Measurements from ENCODE around the gene ZAR1L. TPM values are rescaled to one million over a fixed set of nuclear protein-coding genes. Genes with fewer than 3 reads are reported as not detected.

ZAR1L gene
- total RNA-seq, 1 experiment from 2014 or later, result not detected

GRCh38 chr13:32299893-32300292 is 15.3 kb downstream of the ZAR1L start:
- ATAC-seq (no peak), DNase-seq (no peak)
- no peak overlapping the region for H3K4me2 ChIP-seq (ENCODE audit: low read length)
- intact Hi-C loops (cut with micrococcal nuclease), result no loop called here
- H3K27ac ChIP-seq (ENCODE audit: low read length), result no peak overlapping the region
- no peaks in the 10 kb centered on the region for H3K9me2 ChIP-seq (replicated peaks; ENCODE audit: low read length)
- H3K27me3 ChIP-seq (ENCODE audit: low read length), result peaks cover 50% of the 10 kb centered on the region
- no peaks in the 10 kb centered on the region for H4K20me1 ChIP-seq (ENCODE audit: low read length)
- H3K79me2 ChIP-seq (ENCODE audit: low read length), result no peaks in the 10 kb centered on the region
- no peaks in the 10 kb centered on the region for H3K9me3 ChIP-seq (ENCODE audit: low read length)
- no peak overlapping the region for H3K4me3 ChIP-seq (ENCODE audit: low read length)
- POLR2A ChIA-PET (ENCODE audit: unreplicated experiment), result no interaction called here
- no peaks in the 10 kb centered on the region for H3K36me3 ChIP-seq (ENCODE audit: low read depth, low read length)
- CTCF ChIA-PET, result no interaction called here
- no peak overlapping the region for H3K9ac ChIP-seq (ENCODE audit: low read length)
- H2AFZ ChIP-seq (ENCODE audit: low read length), result no peak overlapping the region
- no TSS peak for BruUV-seq (replicated peaks)
- H3F3A ChIP-seq (ENCODE audit: low read length, unreplicated experiment), result no peaks in the 10 kb centered on the region
- H3K4me1 ChIP-seq (ENCODE audit: insufficient read depth, low read length), result no peaks in the 10 kb centered on the region
- TF ChIP-seq CTCF (conservative IDR thresholded peaks at IDR 0.05; ENCODE audit: low read depth, low read length) (no peak), EZH2 (IDR thresholded peaks at IDR 0.05; ENCODE audit: low read length, unreplicated experiment) (no peak), EZH2phosphoT487 (IDR thresholded peaks at IDR 0.05; ENCODE audit: borderline replicate concordance, low read length) (no peak)

GRCh38 chr13:32298695-32299094 is 16.5 kb downstream of the ZAR1L start:
- no peak overlapping the region for H3K4me2 ChIP-seq (ENCODE audit: low read length)
- no peaks in the 10 kb centered on the region for H4K20me1 ChIP-seq (ENCODE audit: low read length)
- TF ChIP-seq EZH2phosphoT487 (IDR thresholded peaks at IDR 0.05; ENCODE audit: borderline replicate concordance, low read length) (no peak), EZH2 (IDR thresholded peaks at IDR 0.05; ENCODE audit: low read length, unreplicated experiment) (no peak), CTCF (conservative IDR thresholded peaks at IDR 0.05; ENCODE audit: low read depth, low read length) (no peak)
- no peaks in the 10 kb centered on the region for H3F3A ChIP-seq (ENCODE audit: low read length, unreplicated experiment)
- no peak overlapping the region for H3K4me3 ChIP-seq (ENCODE audit: low read length)
- no TSS peak for BruUV-seq (replicated peaks)
- intact Hi-C loops (cut with micrococcal nuclease), result no loop called here
- H3K27me3 ChIP-seq (ENCODE audit: low read length), result peaks cover 50% of the 10 kb centered on the region
- H3K9me2 ChIP-seq (replicated peaks; ENCODE audit: low read length), result no peaks in the 10 kb centered on the region
- H3K4me1 ChIP-seq (ENCODE audit: insufficient read depth, low read length), result no peaks in the 10 kb centered on the region
- DNase-seq (no peak), ATAC-seq (no peak)
- ChIA-PET CTCF (no interaction called here), POLR2A (ENCODE audit: unreplicated experiment) (no interaction called here)
- no peaks in the 10 kb centered on the region for H3K36me3 ChIP-seq (ENCODE audit: low read depth, low read length)
- no peaks in the 10 kb centered on the region for H3K9me3 ChIP-seq (ENCODE audit: low read length)
- H3K9ac ChIP-seq (ENCODE audit: low read length), result no peak overlapping the region
- H2AFZ ChIP-seq (ENCODE audit: low read length), result no peak overlapping the region
- H3K27ac ChIP-seq (ENCODE audit: low read length), result no peak overlapping the region
- no peaks in the 10 kb centered on the region for H3K79me2 ChIP-seq (ENCODE audit: low read length)

DNA sequence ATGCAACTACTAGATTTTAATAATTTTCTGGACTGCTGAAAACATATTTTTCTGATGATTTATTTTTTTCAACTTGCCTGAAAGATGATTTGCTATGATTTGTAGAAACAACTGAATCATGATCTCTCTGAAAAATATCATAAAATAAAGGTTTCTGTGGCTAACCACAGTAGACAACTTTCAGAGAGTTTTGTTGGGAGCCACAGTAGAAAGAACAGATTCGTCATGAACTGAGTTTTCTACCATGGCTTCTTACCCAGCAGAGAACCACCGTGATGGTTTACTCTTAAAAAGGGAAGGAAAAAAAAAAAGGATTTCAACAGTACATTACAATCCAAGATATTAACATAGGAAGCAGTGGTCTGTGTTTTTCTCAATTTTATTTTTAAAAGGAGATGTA is 18.0 kb downstream of the ZAR1L start:
- Histone ChIP-seq H3K79me2 (ENCODE audit: low read length) (no peaks in the 10 kb centered on the region), H3K9me3 (ENCODE audit: low read length) (no peaks in the 10 kb centered on the region), H2AFZ (ENCODE audit: low read length) (no peak overlapping the region), H3K27me3 (ENCODE audit: low read length) (peaks cover 50% of the 10 kb centered on the region), H3K4me3 (ENCODE audit: low read length) (no peak overlapping the region), H3K4me2 (ENCODE audit: low read length) (no peak overlapping the region), H3K9me2 (replicated peaks; ENCODE audit: low read length) (no peaks in the 10 kb centered on the region), H3K36me3 (ENCODE audit: low read depth, low read length) (no peaks in the 10 kb centered on the region), H3K9ac (ENCODE audit: low read length) (no peak overlapping the region), H3K27ac (ENCODE audit: low read length) (no peak overlapping the region), H4K20me1 (ENCODE audit: low read length) (no peaks in the 10 kb centered on the region), H3F3A (ENCODE audit: low read length, unreplicated experiment) (no peaks in the 10 kb centered on the region), H3K4me1 (ENCODE audit: insufficient read depth, low read length) (no peaks in the 10 kb centered on the region)
- TF ChIP-seq EZH2phosphoT487 (IDR thresholded peaks at IDR 0.05; ENCODE audit: borderline replicate concordance, low read length) (no peak), CTCF (conservative IDR thresholded peaks at IDR 0.05; ENCODE audit: low read depth, low read length) (no peak), EZH2 (IDR thresholded peaks at IDR 0.05; ENCODE audit: low read length, unreplicated experiment) (no peak)
- no TSS peak for BruUV-seq (replicated peaks)
- no peak for DNase-seq
- ChIA-PET CTCF (no interaction called here), POLR2A (ENCODE audit: unreplicated experiment) (no interaction called here)
- intact Hi-C loops (cut with micrococcal nuclease), result no loop called here
- ATAC-seq, result no peak

Data from PC-3 (cell line).